LNCaP clone FGC (cell line): ENCODE data around the gene TAGLN.

Experiments
- DNase-seq: peaks from one replicate; pipeline ENCODE4 v3.0.0-alpha.2; 2011; ENCODE audit warnings: low read depth
- H3K4me3 ChIP-seq: 2 replicates; pipeline ENCODE4 v1.5.1; 2011; ENCODE audit warnings: mild to moderate bottlenecking, low read depth, low read length, control low read depth
- TF ChIP-seq, protein P1 (sequence below): IDR thresholded peaks from 2 replicates; pipeline ENCODE4 v1.5.1; 2012; ENCODE audit warnings: mild to moderate bottlenecking; ENCODE audit not compliant: control insufficient read depth, insufficient read depth; ENCODE audit errors: extremely low read depth

The TAGLN gene

GRCh38 chr11:117186431-117186761 is 12.8 kb upstream of the TAGLN start:
- DNase-seq, result no peak
- TF ChIP-seq, protein P1, sequence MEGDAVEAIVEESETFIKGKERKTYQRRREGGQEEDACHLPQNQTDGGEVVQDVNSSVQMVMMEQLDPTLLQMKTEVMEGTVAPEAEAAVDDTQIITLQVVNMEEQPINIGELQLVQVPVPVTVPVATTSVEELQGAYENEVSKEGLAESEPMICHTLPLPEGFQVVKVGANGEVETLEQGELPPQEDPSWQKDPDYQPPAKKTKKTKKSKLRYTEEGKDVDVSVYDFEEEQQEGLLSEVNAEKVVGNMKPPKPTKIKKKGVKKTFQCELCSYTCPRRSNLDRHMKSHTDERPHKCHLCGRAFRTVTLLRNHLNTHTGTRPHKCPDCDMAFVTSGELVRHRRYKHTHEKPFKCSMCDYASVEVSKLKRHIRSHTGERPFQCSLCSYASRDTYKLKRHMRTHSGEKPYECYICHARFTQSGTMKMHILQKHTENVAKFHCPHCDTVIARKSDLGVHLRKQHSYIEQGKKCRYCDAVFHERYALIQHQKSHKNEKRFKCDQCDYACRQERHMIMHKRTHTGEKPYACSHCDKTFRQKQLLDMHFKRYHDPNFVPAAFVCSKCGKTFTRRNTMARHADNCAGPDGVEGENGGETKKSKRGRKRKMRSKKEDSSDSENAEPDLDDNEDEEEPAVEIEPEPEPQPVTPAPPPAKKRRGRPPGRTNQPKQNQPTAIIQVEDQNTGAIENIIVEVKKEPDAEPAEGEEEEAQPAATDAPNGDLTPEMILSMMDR, result no peak
- H3K4me3 ChIP-seq, result no peak overlapping the region

- no peak overlapping the region for H3K4me3 ChIP-seq
Observed at GRCh38 chr11:117187007-117187406, 12.2 kb upstream of the TAGLN start.

DNA sequence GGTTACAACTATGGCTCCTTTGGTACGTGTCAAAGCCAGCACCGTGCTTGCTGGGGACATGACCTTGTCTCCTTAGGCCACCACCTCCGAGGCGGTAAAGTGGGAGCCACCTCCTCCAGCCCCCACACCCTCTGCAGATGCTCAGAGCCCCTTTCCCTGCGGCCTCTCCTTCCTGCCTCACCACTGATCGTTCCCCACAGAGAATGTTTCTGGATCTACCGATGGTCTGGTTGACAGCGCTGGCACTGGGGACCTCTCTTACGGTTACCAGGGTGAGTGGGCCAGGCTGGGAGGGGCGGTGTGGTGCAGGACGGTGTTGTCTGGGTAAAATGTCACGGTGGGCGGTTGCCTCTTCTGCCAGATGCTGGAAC is 11.8 kb upstream of the TAGLN start:
- no peak overlapping the region for H3K4me3 ChIP-seq
- TF ChIP-seq, protein P1, result no peak
- no peak for DNase-seq

More at GRCh38 chr11:117187007-117187406, 12.2 kb upstream of the TAGLN start:
- DNase-seq, result no peak
- TF ChIP-seq, protein P1, result no peak

DNA sequence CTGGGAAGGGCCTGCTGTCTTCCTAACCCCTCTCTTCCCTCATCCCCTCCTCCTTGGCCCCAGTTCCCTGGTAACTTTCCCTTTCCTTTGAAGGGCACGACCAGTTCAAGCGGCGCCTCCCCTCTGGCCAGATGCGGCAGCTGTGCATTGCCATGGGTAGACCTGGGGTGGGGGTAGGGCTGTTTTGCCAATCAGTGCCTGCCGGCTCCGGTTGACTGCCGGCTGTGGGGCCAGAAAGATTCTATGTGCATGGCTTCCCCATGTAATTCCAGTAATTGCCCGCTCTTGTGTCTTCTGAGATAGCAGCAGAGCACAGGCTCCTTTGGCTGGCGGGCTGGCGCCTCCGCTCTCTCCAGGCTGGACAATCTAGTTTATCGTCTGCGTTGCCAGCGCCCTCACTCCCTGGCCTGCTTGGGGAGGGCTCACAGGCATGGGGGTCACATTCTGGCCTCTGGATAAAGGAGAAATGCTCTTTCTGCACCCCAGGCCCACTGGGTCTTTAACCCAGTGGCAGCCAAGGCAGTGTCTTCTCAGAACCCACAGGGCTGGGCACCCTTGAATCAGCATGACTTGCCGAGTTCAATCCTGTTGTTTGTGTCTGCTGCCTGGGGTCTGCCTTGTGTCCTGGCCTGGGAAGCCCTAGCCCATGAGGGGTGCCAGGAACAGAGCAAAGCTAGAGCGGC is 11.2 kb upstream of the TAGLN start:
- DNase-seq, result no peak
- TF ChIP-seq, protein P1, result no peak
- H3K4me3 ChIP-seq, result no peak overlapping the region

DNA sequence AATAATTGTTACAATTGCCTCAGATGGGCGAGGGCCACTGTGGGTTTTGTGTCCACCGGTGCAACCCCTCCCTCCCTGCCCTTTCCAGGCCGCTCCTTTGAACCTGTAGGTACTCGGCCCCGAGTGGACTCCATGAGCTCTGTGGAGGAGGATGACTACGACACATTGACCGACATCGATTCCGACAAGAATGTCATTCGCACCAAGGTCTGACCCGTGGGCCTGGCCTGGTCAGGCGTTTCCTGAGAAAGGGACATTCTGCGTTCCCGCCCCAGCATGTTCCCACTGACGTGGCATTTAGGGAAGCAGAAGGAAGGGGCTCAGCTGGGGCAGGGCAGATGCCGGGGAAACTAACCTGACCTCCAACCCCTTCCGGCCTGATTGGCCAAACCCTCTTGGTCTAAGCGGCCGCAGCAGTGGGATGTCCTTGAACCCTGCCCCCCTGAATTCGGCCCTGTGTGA is 10.5 kb upstream of the TAGLN start:
- TF ChIP-seq, protein P1, result no peak
- no peak for DNase-seq
- H3K4me3 ChIP-seq, result no peak overlapping the region

GRCh38 chr11:117189191-117189940 is 9.8 kb upstream of the TAGLN start:
- TF ChIP-seq, protein P1, result no peak
- no peak overlapping the region for H3K4me3 ChIP-seq

More at GRCh38 chr11:117189191-117189940, 9.8 kb upstream of the TAGLN start:
- DNase-seq, result no peak
